Activated T-cell treated with anti-CD3 and anti-CD28 coated beads for 48 hours (primary cell): ENCODE measurements around the gene INCENP.

Source experiments
- DNase-seq: peaks from one replicate; pipeline ENCODE4 v3.0.0-alpha.2; 2020; ENCODE audit warnings: low read depth

The INCENP gene

DNA sequence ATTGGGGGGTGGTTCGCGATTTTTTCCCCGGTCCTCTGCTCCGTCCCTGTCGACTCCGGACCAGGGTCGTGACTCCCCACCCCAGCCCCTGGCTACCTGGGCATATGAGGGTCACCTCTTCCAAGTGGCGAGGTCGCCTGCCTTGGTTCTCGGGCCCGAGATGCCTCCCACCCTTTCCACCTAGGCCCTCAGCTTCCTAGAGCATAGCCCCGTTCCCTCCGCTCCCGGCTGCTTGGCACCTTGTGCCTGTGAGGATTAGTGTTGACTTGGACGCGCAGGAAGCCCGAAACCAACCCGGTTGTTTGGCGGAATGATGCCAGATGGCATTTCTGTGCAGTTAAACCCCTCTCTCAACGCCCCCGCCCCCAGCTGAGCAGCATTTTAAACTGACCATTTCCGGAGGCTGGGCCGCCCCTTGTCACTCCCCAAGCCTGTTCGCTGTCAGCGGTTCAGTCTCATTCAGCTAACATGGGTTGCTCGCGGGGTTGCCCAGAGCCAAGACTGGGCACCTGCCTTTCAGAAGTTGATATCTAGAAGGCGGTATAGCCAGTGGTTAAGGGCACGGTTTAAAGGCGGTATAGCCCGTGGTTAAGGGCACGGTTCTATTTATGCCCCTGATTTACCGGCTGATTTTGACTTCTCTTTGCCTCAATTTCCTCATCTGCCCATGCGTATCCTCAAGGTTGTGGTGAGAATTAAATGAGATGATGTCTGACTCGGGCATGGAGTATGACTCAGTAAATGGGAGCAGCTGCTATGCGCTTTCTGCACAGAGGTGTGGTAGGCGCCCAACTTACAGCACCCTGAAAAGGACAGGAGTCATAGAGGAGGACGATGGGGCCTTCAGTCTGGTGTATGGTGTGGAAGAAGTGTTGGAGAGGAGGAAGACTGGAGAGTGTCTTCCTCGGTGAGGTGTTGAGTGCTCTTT is 639 bp downstream of the INCENP start:
- peak; percentile 34 for DNase-seq

DNA sequence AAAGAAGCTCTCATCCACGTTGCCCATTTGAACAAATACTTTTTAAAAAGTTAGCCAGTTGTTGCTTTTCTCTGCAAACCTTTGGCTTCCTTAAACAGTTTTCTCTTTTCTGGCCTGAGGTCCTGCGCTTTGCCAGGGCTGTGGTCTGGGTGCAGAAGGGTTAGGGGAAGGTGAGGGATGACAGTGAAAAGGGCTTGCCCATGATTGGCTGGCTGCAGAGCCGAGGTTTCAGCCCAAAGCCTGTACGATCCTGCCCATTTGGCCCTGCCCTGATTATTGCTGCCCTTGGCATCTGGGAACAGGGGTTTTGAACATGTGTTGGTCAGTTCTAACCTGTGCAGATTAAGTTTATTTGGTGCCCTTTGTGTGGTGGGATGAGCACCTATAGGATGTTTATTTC is 1.5 kb downstream of the INCENP start:
- no peak for DNase-seq

DNA sequence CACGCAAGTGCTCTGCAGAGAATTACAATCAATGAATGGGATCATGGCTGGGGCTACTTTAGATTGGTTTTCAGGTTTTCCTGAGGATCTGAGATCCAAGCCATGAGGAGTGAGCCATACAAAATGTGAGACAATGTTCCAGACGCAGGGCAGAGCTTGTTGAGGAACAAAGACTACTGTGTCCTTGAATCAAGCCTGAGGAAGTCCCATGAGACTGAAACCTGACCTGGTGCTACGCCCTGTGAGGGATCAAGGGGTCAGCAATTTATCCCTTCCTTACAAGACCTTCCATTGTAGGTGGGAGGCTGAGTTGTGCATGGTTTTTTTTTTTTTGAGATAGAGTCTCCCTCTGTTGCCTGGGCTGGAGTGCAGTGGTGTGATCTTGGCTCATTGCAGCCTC is 2.1 kb downstream of the INCENP start:
- no peak for DNase-seq

DNA sequence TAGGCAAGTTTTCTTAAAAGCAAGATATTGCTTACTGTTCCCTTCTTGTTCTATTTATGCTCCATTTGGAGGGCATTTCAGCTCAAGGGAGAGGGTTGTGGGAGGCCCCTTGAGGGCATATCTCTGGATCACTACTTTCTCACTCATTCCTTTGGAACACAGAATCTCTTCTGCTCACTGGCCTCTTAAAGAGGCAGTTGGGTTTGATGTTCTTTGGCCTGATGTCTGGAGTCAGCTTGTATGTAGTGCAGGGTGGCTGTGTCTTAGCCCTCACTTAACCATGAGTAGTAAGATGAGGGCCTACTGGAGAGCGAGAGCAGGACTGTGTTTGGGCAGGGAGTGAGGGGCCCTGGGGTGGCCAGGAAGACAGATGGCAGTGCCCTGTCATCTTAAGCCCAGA is 3.6 kb downstream of the INCENP start:
- DNase-seq: no peak

DNA sequence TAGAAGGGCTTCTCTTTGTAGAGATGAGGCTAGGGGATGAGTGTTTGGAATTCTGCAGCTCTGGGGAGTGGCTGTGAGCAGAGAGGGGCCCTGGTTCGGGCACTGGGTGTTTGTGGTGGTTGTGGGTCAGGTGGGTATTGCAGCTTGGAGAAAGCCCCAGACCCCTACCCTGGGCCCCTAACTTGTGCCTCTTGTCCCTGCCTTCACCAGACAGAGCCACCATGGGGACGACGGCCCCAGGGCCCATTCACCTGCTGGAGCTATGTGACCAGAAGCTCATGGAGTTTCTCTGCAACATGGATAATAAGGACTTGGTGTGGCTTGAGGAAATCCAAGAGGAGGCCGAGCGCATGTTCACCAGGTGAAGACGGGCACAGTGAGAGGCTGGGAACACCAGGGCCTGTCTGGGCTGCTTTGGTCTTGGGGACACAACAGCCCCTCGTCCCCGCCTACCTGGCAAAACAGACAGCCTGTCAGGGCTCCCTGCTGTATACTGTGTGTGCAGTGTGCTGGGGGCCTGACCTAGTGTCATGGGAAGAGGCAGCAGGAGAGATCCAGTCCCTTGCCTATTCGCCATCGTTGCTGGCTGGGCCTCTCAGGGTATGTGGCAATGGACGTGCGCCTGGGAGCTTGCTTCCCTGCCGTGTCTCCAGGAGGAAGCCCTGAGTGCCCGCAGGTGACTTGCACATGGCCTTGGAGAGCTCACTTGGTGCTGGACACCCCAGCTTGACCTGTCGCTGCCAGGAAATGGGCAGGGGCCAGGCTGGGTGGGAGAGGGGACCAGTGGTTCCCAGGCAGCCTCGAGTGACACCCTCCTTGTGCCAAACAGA is 4.3 kb downstream of the INCENP start:
- DNase-seq: no peak

DNA sequence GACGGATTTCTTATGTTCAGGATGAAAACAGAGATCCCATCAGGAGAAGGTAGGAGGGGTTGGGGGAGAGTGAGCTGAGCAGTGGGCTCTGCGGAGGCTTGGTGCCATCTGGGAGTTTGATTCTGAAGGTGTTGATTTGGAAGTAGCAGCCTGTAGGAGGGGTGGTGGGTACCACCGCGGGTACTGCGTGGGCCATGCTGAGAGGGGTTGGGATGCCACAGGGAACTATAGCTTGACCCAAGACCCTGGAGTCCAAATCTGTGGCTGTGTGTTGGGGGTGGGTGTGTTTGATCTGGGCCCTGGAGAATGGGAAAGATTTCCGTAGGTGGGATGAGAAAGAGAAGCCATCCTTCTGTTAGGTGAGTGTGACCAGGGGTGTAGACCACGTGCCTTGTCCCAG is 5.0 kb downstream of the INCENP start:
- no peak for DNase-seq

DNA sequence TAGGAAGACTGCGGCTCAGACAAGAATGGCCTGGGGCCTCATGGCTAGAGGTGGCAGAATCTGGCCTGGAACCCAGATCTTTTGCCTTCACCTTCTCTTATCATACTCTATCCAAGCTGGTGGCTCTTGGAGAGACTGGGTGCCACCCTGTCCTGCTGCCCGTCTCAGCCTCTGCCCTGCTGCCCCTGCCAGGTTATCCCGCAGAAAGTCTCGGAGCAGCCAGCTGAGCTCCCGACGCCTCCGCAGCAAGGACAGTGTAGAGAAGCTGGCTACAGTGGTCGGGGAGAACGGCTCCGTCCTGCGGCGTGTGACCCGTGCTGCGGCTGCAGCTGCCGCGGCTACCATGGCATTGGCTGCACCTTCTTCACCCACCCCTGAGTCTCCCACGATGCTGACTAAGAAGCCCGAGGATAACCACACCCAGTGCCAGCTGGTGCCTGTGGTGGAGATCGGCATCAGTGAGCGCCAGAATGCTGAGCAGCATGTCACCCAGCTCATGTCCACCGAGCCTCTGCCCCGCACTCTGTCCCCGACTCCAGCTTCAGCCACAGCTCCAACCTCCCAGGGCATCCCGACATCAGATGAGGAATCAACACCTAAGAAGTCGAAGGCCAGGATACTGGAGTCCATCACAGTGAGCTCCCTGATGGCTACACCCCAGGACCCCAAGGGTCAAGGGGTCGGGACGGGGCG is 5.9 kb downstream of the INCENP start:
- no peak for DNase-seq

DNA sequence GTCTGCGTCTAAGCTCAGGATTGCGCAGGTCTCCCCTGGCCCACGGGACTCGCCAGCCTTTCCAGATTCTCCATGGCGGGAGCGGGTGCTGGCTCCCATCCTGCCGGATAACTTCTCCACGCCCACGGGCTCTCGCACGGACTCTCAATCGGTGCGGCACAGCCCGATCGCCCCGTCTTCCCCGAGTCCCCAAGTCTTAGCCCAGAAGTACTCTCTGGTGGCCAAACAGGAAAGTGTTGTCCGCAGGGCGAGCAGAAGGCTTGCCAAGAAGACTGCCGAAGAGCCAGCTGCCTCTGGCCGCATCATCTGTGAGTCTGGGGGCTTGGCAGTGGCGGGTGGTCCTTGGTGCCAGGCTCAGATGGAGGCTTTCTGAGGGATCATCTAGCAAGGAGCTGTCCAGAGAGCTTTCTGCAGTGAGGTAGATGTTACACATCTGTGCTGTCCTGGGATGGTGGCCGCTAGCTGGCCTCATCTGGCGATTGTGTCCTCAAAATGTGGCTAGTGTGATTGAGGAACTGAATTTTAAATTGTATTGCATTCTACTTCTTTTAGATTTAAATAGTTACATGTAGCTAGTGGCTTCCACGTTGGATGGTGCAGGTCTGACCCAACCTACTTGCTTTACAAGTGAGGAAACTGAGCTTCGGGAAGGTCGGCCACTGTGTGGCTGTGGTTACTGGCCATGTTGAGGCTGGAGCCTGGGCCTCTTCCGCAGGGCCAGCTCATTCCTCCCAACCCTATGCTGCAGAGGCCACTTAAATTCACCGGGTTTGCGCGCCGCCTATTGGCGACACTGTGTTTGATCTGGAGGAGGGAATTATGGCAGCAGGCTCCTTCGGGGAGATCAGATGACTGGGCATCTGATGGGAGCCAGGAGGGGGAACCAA is 6.7 kb downstream of the INCENP start:
- DNase-seq: no peak

DNA sequence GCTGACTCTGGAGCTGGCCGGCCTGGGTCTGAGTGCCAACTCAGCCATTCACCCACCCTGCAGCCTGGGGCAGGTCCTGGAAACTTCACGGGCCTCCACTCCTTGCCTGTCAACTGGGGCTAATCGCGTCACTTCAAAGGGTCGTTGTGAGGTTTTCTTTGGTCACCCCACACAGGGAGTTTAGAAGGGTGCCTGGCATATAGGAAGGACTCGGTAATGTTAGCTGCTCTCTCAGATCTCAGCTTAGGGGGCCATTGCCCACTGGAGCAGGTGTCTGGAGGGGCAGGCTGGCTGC is 7.3 kb downstream of the INCENP start:
- DNase-seq: no peak

DNA sequence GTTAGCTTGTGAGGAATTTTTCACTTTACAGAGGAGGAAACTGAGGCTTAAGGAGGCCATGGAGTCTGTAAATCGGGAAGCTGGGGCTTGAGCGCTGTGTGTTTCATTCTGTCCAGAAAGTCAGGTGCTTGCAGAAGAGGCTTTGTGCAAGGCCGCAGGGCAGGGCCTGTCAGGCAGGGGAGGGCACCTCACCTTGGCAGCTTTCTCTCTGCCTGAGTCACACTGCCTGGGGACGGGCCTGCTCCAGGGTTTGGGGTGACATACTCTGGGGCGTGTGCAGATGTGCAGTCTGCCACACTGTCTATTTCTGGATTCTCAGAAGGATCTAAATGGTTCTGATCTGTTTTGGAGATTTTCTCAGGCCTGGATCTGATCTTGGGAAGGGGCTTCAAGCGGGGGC is 8.4 kb downstream of the INCENP start:
- no peak for DNase-seq

DNA sequence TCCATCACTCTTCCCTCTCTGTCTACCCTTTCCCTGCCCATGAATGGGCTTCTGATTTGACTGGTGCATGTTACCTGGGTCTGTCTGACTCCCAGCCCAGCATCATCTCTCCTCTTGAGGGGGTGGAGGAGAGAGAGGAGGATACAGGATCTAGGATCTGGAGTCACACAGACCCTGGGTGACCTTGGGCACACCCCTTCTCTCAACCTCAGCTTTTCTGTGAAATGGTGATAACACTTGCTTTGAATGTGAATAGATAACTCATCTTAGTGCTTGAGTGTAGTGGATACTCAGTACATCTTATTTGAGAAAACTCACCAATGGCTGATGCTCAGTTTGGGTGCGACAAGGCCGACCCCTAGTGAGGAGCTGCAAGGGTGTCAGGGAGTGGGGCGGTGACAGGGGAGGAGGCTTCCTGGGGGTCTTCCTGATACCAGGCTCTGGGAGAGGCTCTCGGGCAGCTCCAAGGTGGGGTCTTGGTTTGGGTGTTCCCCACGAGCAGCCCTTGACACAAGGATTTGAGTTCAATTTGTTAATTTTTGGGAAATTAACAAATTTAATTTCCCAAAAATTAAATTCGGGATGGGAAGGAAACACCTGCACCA is 9.0 kb downstream of the INCENP start:
- DNase-seq: no peak

DNA sequence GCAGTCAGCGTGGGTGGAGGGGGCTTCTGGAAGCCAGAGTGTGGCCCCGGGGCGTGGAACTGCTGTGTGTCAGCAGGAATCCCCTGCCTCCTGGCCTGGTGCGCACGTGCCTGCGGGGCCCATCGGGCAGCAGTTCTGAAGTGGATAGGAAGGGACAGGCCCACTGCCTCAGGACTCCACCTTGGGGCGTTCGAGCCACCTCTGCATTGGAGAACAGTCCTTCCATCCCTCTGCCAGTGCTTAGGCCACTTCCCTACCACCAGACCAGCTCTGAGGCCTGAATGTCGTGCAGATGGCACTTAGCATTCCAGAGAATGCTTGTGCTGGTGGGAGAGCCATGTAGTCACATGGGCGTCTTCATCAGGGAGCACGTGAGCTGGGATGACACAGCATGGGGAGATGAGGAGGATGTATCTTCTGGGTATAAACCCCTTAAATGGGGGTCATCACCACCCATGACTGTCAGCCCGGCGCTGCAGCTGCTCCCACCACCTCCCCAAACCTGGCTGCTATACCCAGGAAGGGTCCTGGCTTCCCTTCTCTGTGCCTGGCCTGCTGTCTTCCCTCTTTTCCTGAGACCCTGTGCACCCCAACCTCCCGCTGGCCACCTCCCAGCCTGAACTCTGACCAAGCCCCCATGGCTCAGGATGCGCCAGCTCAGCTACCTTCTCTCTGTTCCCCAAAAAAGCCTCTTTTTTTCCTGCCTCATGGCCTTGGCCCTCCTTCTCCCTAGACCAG is 9.7 kb downstream of the INCENP start:
- no peak for DNase-seq

DNA sequence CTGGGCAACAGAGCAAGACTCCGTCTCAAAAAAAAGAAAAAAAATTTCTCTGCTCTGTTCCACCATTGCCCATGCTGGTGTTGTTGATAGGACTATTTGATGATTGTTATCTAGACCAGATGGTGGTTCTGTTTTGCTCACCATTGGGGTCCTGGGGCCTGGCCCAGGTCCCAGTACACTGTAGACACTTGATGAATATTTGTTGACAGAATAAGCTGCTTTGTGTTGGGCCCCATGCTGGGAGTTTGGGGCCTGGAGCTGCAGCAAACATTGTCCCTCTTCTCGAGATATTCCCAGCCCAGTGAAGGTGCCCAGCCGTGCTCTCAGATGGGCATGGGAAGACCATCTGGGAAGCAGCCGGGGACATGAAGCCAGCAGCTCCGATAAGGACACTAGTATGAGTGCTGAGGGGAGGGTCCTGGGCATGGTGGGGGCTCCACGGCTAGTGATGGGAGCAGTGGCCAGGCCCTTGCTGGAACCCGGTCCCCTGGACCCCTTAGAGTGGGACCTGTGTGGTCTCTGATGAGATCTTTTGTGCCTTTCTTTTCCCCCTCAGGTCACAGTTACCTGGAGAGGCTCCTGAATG is 13.6 kb downstream of the INCENP start:
- no peak for DNase-seq

DNA sequence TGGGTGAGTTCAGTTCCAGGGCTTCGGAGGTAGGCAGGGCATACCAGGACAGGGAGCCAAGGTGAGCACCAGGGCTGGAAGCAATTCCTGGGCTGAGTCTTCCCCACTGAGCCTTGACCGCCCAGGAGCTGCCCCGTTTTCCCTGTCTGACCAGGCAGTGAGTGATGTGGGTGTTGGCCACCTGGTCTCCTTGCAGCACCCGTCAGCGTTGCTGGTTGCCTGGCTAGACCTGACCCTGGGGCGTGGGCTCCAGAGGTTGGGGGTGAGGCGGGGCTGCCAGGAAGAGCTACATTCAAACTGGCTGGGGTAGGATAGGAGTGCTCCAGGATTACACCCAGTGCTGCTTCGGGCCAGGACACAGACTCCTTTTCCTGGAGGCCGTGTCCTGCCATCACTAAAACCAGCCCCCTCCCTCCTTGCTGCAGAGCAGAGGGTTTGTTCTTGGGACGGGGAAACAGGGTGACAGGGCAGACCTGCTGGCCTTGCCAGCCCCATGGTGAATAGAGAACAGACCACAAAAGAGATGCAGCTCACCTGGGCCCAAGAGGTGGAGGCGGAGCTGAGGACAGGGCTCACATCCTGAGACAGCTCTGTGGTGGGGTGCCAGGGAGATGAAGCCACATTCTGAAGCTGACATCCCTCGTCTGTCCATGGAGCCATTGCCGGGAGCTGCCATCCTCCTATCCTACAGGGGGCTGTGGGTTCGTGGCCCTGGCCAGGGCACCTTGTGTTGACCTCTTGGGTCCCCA is 14.2 kb downstream of the INCENP start:
- DNase-seq: no peak

DNA sequence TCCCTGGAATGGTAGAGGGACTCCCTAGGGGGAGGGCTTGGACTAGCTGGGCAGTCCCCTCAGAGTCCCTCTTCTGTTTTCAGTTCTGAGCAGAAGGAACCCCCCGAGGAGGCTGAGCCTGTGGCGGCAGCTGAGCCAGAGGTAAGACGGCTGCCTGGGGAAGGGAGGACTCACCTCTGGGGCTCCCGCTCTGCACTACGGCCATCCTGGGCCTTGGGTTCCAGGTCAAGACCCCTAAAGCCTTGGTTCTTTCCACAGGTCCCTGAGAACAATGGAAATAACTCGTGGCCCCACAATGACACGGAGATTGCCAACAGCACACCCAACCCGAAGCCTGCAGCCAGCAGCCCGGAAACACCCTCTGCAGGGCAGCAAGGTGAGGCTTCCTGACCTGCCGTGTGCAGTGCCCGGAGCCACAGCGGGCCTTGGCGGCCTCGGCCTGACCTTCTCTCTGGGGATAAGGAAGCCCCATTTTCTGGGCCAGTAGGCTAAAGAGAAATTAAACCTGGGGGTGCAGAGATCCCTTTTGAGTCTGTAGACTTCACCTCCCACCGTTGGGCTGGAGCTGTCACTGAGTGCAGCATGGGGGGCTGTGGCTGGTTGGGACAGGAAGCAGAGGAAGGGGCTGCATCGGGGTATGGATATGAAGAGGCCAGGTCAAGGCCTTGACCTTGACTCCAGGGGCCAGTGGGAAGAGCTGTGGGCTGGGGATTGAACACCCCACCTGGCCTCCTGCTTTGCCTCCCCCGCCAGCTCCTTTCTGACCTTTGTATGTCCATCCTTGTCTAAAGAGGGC is 15.0 kb downstream of the INCENP start:
- DNase-seq: no peak

DNA sequence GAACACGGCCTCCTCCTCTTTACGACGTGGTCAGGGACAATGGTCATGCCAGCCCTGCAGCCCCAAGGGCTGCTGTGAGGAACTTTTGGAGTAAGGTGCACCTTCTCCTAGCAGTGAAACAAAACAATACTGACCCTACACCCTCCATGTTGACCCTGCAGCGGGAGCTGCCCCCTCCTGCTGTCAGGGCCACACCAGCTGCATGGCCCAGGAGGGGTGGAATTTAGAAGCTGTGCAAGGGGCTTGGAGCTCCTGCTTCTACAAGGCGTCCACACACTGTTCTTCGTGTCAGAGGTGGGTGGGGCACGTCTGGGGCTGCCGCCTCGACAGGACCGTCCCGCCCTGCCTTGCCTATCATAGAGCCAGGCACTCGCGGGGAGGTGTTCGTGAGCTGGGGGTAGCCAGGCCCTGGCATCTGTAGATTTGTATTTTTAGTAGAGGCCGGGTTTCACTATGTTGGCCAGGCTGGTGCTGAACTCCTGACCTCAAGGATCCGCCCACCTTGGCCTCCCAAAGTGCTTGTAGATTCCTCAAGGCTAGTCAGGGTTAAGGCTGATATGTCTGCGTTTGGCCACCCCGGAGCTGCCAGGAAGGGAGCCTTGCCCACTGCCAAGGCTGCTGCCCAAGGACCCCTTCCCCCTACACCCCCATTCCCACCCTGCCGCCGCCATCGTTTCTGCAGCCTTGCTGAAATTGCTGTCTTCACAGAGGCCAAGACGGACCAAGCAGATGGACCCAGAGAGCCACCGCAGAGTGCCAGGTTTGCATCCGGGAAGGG is 15.9 kb downstream of the INCENP start:
- DNase-seq: no peak

DNA sequence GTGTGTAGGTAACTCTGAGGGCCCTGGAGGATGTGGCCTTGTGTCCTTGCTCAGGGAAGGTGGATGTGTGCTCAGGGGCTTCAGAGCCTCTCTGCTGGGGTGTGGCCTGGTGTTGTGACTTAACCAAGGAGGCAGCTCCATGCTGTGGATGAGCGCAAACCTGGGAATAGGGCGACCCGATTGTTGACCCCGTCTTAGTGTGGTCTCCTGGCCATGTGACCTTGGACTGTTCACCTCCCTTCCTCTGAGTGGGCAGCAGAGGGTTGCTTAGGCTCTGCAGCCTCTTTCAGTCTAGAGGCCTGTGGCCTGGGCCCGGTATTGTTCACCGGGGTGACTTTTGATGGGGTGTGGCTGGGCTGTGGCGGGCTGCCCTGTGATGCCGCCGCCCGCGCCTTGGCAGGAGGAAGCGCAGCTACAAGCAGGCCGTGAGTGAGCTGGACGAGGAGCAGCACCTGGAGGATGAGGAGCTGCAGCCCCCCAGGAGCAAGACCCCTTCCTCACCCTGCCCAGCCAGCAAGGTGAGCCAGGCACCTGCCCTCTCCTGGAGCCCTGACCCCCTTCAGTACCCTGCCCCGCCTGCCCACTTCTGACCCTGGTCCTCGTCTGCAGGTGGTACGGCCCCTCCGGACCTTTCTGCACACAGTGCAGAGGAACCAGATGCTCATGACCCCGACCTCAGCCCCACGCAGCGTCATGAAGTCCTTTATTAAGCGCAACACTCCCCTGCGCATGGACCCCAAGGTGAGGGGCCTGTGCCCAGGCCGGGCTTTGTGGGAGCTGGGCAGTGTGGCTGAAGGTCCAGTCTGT is 16.7 kb downstream of the INCENP start:
- DNase-seq: no peak
